IPS-15b (cell line): Measurements from ENCODE around the gene PRAC2.

Experiments
- H3K27me3 ChIP-seq: one replicate; pipeline ENCODE4 v1.6.1; 2013; ENCODE audit warnings: low read length; ENCODE audit not compliant: control insufficient read depth, insufficient read depth
- H3K36me3 ChIP-seq: one replicate; pipeline ENCODE4 v1.6.1; 2013; ENCODE audit warnings: low read length; ENCODE audit not compliant: control insufficient read depth, insufficient read depth
- H3K4me1 ChIP-seq: one replicate; pipeline ENCODE4 v1.6.1; 2013; ENCODE audit warnings: mild to moderate bottlenecking, low read length; ENCODE audit not compliant: control insufficient read depth, insufficient read depth
- H3K4me3 ChIP-seq: one replicate; pipeline ENCODE4 v1.5.1; 2013; ENCODE audit warnings: low read depth, low read length
- H3K9ac ChIP-seq: one replicate; pipeline ENCODE4 v1.6.1; 2013; ENCODE audit warnings: low read depth, mild to moderate bottlenecking, low read length
- H3K9me3 ChIP-seq: one replicate; pipeline ENCODE4 v1.6.1; 2013; ENCODE audit warnings: mild to moderate bottlenecking, low read length; ENCODE audit not compliant: control insufficient read depth, insufficient read depth

The PRAC2 gene

GRCh38 chr17:48745381-48746275, 22.6 kb downstream of the PRAC2 start:
- Histone ChIP-seq H3K4me3 (peak overlapping the region; percentile 11), H3K27me3 (peaks cover 100% of the 10 kb centered on the region), H3K9ac (no peak overlapping the region), H3K36me3 (no peaks in the 10 kb centered on the region), H3K9me3 (no peaks in the 10 kb centered on the region), H3K4me1 (peaks cover 2% of the 10 kb centered on the region)

DNA sequence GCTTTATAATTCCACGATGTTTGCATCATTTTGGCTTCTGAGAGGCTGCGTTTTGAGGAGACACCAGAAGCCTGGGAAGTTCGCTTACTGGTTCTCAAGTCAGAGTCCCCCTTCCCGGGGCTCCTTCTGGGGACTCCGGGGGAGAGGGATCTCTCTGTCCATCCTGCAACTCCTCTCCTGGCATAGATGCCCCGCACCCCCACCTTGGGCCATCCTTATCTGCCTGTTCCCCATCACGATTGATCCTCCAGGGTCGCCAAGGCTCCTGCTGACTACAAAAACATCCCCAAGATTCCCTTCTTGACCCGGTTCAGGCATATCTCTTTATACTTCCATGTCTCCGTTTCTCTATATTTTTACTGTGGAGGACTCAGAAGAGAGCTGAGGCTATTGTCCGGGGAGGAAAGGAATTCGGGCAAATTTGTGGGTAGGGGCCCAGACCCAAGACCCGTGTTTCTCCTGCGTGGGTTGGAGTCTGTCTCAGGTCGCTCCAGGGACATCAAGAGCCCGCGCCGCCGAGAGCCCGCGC, 24.0 kb downstream of the PRAC2 start:
- H3K9me3 ChIP-seq = no peaks in the 10 kb centered on the region
- no peak overlapping the region for H3K4me3 ChIP-seq
- peaks cover 2% of the 10 kb centered on the region for H3K4me1 ChIP-seq
- no peak overlapping the region for H3K9ac ChIP-seq
- H3K27me3 ChIP-seq = peaks cover 100% of the 10 kb centered on the region
- no peaks in the 10 kb centered on the region for H3K36me3 ChIP-seq

GRCh38 chr17:48747445-48748363, 24.7 kb downstream of the PRAC2 start:
- no peaks in the 10 kb centered on the region for H3K36me3 ChIP-seq
- peaks cover 2% of the 10 kb centered on the region for H3K4me1 ChIP-seq
- H3K4me3 ChIP-seq = no peak overlapping the region
- H3K27me3 ChIP-seq = peaks cover 100% of the 10 kb centered on the region
- no peak overlapping the region for H3K9ac ChIP-seq
- no peaks in the 10 kb centered on the region for H3K9me3 ChIP-seq

- Histone ChIP-seq H3K4me1 (peaks cover 2% of the 10 kb centered on the region), H3K9me3 (no peaks in the 10 kb centered on the region), H3K9ac (no peak overlapping the region), H3K27me3 (peaks cover 100% of the 10 kb centered on the region), H3K36me3 (no peaks in the 10 kb centered on the region), H3K4me3 (no peak overlapping the region)
Measured at GRCh38 chr17:48748718-48749566, 26.0 kb downstream of the PRAC2 start.

DNA sequence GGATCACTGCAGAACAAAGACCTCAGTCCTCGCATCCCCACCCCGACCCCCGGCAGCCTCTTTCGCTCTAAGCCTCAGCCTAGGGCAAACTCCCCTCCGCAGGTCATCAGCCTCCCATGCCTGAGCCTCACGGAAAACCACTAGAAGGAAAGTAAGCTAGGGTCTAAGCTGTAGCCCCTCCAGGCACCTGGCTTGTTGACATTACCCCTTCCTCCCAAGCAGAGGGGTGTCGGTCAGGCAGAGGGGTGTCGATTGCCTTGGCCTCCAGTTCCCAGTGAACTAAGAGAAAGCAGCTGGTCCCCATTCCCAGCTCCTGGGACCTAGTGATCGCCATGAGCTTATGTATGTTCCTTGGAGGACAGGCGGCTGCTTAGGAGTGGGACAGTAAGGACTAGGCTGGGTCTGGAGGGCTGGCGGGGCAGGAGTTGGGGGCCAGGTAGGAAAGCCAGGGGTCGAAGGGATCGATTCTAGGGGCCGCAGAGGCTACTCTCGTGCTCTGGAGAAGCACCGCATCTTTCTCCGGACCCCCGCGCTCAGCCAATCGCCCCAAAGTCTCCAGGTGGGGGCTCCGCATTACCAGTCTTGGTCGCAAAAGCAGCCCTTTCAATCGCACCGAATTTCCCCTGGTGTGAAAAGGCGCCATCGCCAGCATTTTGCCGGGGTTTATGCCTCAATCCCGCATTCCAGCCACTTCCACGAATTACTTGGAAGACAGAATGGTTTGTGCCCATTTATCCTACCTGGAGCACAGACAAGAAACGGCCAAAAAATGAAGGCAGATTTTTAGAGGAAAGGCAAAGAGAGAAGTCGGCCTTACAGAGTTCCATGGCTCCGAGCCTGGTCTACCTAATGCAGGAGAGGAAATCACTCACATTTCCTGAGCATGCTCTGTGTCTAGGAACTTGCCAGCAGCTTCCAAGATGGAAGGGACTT, 26.9 kb downstream of the PRAC2 start:
- Histone ChIP-seq H3K27me3 (peaks cover 100% of the 10 kb centered on the region), H3K9ac (no peak overlapping the region), H3K4me1 (peaks cover 2% of the 10 kb centered on the region), H3K36me3 (no peaks in the 10 kb centered on the region), H3K9me3 (no peaks in the 10 kb centered on the region), H3K4me3 (peak overlapping the region; percentile 28)

DNA sequence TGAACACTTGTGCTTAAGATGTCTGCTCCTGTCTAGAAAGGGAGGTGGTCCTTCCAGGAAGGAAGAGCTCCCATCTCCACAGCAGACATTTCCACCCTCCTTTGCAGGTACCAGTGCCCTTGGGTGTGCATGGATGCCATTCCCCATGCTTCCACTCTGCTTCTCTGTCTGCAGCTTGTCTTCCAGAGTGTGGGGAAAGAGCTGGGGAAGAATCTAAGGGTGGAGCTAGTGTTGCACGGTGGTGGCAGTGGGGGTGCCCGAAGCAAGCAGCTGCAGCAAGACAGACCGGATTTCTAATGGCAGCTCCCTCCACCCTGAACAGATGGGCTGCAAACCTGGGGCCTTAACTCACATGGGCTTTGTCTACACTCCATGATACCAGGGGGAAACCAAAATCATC, 28.2 kb downstream of the PRAC2 start:
- no peaks in the 10 kb centered on the region for H3K9me3 ChIP-seq
- no peaks in the 10 kb centered on the region for H3K36me3 ChIP-seq
- H3K9ac ChIP-seq = no peak overlapping the region
- peak overlapping the region; percentile 21 for H3K4me3 ChIP-seq
- peaks cover under 1% of the 10 kb centered on the region for H3K4me1 ChIP-seq
- H3K27me3 ChIP-seq = peaks cover 100% of the 10 kb centered on the region

GRCh38 chr17:48751733-48752398, 28.9 kb downstream of the PRAC2 start:
- Histone ChIP-seq H3K4me3 (peak overlapping the region; percentile 28), H3K9ac (no peak overlapping the region), H3K36me3 (no peaks in the 10 kb centered on the region), H3K9me3 (no peaks in the 10 kb centered on the region), H3K4me1 (no peaks in the 10 kb centered on the region), H3K27me3 (peaks cover 100% of the 10 kb centered on the region)

GRCh38 chr17:48752399-48753288, 29.7 kb downstream of the PRAC2 start:
- Histone ChIP-seq H3K27me3 (peaks cover 100% of the 10 kb centered on the region), H3K9me3 (no peaks in the 10 kb centered on the region), H3K4me3 (peak overlapping the region; percentile 28), H3K9ac (no peak overlapping the region), H3K4me1 (no peaks in the 10 kb centered on the region), H3K36me3 (no peaks in the 10 kb centered on the region)

GRCh38 chr17:48753794-48754499, 31.0 kb downstream of the PRAC2 start:
- Histone ChIP-seq H3K36me3 (no peaks in the 10 kb centered on the region), H3K9ac (no peak overlapping the region), H3K4me1 (no peaks in the 10 kb centered on the region), H3K4me3 (peak overlapping the region; percentile 35), H3K9me3 (no peaks in the 10 kb centered on the region), H3K27me3 (peaks cover 98% of the 10 kb centered on the region)
